ENCODE results near the gene ANKRD45.
"Not testable (repeated sequence)": the region's sequence is repeated elsewhere in the genome, so short reads cannot be mapped to it uniquely, and the experiment has no call there.

The ANKRD45 gene

DNA sequence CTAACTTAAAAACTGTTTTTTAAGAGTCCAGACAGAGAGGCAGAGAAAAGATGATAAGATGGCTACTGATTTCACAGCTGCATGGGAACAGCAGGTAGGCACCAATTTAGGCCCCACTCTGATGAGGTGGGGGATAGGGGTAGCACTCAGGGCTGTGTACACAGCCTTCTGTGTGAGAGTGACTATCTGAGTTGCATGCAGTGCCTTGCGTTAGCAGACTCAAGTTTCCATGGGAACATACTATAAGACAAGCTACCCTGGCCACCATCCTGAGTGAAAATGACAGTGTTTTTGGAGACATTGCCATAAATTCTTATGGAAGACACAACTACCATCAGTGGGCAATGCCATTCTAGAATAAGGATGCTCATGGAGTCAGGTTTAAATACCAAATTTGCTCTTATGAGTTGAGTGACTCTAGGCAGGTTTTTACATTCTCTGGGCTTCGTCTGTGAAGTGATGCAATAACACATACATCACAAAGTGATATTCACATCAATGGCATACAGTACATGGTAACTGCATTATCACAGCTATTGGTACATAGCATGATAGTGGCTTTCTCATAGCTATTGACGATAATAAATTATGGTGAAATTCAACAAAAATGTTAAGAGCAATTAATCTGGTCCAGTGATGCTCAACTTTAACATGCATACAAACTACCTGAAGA lies 97.3 kb downstream of the ANKRD45 start:
- no peak for DNase-seq (ENCODE audit: low read depth, low spot score)

DNA sequence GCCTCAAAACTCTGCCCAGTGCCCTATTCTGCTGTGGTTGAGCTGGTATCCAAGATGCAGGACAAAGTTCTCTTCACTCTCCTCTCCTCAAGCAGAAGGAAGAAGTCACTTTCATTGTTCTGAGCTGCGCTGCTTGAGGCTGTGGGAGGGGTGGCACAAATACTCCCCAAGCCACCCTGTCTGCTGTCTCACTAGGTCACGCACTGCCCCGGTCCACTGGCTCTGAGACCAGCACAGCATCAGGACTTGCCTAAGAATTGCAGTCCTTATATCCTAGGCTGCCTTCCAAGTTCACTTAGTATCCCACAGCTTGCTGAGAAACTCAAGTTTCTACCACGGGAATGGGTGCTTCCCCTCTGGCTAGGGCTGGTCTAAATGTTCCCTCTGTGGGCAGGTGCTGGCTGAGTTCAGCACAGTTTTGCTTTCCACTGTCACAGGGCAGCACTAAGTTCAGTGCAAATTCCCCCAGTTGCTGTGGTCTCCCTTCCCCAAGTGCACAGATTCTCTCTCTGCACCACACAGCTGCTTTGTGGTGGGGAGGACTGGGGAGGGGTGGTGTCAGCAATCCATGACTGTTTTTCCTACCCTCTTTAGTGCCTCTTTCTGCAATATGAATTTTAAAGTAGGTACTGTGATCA lies 99.2 kb downstream of the ANKRD45 start:
- DNase-seq (ENCODE audit: low read depth, low spot score) = no peak

DNA sequence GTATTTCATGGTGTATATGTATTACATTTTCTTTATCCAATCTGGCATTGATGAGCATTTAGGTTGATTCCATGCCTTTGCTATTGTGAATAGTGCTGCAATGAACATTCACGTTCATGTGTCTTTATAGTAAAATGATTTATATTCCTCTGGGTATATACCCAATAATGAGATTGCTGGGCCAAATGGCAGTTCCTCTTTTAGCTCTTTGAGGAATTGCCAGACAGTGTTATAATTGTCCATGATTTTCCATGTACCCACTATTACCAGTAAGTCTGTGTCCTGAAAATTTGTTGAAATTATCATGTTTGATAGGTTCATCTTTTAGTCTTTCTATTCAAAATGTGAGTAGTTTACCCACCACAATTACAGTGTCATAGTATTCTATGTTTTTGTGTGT lies 101.2 kb downstream of the ANKRD45 start:
- no peak for DNase-seq (ENCODE audit: low read depth, low spot score)

- not testable (repeated sequence) for DNase-seq (ENCODE audit: low read depth, low spot score)
Measured at GRCh38 chr1:173563846-173564245, 105.8 kb downstream of the ANKRD45 start.

DNA sequence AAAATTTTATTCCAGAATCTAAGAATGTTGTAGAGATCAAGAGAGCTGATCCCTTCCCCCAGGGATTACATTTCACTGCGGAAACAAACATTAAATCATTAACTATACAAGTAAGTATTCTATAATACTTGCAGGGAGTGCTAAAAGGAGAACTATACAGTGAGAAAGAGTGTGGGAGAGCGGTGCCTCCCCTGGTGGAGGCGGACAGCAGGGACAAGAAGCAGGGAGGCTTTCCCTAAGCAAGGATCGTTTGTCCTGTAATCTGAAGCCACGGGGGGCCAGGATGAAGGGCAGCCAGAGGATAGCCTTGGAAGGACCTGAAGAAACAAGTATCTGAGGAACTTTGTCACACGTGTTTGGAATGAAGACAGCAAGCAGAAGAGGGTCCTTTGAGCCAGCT lies 106.8 kb downstream of the ANKRD45 start:
- DNase-seq (ENCODE audit: low read depth, low spot score) = peak; percentile 16

- no peak for DNase-seq (ENCODE audit: low read depth, low spot score)
Measured at GRCh38 chr1:173561263-173561662, 108.4 kb downstream of the ANKRD45 start.

DNA sequence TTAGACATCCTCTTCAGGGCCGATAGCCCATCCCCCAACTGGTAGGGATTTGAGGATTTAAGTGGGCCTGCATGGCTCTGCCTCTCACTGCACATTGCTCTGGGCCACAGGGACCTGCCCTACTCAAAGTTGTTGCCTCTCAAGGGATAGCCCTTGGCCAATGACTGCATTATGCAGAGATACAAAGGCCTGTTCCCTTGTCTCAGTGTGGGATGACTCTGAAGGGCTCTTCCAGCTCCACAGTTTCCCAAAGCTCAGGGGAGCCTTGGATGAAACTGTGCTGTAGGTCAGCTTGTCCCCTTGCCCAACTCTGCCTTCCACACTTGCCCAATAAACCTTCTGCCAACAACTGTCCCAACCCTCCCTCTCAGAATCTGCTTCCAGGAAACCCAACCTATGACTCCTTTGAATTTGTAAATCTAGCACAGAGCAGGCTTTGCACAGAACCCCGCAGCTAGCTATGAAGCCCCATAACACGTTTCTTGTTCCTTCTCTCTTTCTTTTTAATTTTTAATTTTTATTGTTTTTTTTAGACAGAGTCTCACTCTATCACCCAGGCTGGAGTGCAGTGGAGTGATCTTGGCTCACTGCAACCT lies 109.3 kb downstream of the ANKRD45 start:
- DNase-seq (ENCODE audit: low read depth, low spot score) = no peak
